Stimulated activated CD4-positive, alpha-beta T cell treated with anti-CD3 and anti-CD28 coated beads, Interleukin-4, amount 100 ng/mL, for 24 hours (primary cell): ENCODE measurements around the gene SRXN1.
"Not testable (repeated sequence)": the region's sequence is repeated elsewhere in the genome, so short reads cannot be mapped to it uniquely, and the experiment has no call there.

ENCODE experiments used
- DNase-seq: peaks from one replicate; pipeline ENCODE4 v3.0.0-alpha.2; 2020

SRXN1 gene

DNA sequence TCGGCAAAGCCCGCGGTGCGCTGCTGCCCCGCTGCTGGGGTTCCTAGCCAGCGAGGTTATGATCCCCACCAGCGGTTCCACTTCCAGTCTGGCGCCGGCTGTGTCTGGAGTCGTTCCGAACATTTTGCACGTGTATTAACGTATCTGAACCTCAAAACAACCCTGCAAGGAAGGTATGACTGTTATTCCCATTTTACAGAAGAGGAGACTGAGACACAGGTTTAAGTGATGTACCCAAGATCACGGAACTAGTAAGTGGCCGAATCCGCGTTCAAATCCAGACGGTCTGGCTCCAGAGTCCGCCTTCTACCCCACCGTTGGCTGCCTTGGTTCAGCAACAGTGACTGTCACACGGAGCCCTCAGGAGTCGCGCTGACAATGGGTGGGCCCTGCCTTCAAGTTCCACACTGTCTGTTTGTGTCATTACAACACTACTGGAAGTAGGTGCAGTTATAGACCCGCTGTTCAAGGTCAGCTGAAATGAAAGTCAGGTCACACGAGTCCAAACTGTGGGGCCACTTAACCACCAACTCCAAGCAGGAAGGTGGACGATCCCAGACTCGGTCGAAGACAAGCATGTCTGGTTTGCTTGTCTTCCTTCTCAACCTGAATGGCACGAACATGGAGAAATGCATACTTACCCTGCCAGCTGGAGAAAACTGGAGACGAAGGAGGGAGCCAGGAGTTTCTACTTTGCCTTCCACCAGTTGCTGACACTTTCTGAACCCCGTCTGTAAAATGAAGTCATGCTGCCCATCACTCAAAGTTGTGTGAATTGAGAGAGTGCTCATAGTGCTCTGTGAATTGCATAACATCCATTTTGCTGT is 803 bp upstream of the SRXN1 start:
- no peak for DNase-seq

DNA sequence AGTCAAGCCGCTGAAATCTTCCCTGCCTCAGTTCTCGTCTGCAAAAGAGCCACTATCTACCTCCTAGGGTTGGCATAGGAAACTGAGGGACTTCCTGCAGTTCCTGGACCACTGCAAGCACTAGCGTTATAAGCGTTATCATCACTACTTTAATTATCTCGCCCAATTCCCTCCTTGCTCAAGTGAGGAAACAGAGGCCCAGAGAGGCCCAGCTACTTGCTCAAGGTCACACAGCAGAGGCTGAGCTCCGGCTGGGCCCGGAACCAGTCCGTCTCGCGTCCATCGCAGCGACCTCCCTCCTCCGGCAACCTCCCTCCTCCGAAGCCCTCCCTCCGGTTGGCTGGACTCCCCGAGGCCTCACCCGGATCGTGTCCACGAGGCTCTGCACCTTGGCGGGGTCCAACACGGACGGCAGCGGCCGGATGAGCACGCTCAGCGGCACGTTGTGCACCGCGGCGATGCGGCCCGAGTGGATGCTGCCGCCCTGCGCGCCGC is 338 bp downstream of the SRXN1 start:
- DNase-seq = no peak

DNA sequence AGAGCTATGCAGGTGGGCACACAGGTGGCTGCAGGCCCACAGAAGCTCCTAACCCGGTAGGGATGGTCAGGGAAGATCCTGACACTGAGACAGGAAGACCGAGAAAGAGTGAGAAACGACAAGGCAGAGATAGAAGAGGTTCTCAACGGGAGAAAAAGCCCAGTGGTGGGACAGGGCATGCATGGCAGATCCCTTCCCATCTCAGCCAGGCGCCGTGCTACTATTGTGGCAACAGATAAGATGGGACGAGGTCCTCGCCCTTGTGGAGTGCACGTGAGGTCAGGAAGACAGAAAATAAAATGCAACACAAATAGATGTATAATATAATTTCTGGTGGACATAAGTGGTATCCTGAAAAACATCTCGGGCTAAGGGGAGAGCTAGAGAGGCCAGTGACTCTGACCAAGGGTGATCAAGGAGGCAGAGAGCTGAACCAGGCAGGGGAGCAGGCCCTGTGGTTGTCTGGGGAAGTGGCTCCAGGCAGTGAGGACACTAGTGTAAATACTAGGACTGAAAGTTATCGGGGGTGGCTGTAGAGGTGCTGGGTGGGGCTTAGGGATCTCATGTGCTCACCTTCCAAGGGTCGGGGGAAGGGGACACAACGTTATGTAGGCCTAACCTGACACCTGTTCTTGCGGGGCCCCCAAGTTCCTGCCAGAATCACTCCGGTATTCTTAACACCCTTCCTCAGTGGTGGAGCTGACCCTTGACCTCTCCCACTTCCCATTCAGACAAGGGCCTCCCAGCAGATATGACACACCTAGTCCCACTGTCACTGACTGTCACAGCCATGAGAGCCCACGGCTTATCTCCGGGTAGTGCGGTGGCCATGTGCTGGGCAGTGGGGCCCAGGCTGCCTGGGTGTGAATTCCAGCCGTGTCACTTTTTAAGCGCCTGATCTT is 1.0 kb downstream of the SRXN1 start:
- DNase-seq = no peak

DNA sequence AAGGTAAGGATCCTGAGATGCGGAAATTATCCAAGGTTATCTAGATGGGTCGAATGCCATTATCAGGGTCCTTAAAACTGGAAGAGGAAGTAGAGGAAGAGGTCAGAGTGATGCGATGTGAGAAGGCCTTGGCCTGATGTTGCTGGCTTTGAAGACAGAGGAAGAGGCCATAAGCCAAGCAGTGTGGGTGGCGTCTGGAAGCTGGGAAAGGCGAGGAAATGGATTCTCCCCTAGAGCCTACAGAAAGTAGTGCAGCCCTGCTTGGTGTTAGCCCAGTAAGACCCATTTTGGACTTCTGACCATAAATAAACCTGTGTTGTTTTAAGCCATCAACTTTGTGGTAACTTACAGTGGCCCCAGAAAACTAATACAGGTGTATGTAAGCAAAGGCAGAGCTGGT is 2.0 kb downstream of the SRXN1 start:
- no peak for DNase-seq

DNA sequence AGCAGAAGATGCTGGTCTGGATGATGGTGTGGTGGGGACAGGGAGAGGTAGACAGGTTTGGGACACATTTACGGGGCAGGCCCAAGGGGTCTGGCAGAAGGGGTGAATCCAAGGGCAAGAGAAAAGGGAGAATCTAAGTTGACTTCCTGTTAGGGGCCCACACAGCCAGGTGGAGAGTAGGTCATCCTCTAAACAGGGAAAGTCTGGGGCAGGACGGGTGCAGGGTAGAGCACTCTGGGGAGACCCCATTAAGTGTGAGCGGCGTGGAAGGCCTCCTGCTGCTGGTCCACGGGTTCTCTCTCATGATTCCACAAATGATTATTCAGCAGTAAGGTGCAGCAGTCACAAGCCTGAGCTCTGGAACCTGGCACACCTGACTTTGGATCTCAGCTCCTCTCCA is 2.7 kb downstream of the SRXN1 start:
- DNase-seq = no peak

DNA sequence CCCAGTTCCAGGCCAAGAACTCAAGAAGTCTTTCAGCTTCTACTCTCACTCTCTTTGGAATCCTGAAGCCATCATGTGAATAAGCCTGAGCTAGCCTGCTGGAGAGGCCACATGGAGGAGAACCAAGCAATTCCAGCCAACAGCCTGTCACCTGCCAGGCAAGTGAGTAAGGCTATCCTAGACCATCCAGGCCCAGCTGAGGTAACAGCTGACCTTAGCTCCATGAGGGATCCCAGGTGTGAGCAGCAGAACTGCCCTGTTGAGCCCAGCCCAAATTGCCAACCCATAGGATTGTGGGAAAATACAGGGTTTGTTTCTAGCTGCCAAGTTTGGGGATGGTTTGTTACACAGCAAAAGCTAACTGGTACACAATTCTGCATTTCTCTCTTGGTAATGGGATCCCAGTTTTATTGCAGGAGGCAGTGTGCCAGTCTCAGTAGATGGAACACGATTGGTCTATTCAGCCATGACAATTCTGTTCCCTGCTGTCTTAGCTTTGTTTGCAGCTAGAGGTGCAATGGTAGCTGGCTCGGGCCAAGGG is 5.5 kb downstream of the SRXN1 start:
- DNase-seq = no peak

DNA sequence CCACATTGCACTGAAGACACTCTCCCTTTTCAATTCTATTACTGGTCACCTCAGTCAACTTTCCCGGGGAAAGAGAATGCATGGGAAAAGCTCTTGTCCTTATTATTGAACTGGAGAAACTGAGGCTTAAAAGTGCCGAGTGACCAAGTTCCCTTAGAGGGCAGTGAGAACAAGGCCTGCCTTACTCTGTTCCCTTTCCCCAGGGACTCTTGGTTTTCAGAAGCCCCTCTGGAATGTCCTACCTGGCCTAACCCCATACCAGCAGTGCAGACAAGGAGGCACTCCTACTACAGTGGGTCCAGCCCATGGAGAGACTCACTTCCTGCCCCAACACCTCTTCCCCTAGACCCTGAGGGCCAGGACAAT is 6.1 kb downstream of the SRXN1 start:
- no peak for DNase-seq

DNA sequence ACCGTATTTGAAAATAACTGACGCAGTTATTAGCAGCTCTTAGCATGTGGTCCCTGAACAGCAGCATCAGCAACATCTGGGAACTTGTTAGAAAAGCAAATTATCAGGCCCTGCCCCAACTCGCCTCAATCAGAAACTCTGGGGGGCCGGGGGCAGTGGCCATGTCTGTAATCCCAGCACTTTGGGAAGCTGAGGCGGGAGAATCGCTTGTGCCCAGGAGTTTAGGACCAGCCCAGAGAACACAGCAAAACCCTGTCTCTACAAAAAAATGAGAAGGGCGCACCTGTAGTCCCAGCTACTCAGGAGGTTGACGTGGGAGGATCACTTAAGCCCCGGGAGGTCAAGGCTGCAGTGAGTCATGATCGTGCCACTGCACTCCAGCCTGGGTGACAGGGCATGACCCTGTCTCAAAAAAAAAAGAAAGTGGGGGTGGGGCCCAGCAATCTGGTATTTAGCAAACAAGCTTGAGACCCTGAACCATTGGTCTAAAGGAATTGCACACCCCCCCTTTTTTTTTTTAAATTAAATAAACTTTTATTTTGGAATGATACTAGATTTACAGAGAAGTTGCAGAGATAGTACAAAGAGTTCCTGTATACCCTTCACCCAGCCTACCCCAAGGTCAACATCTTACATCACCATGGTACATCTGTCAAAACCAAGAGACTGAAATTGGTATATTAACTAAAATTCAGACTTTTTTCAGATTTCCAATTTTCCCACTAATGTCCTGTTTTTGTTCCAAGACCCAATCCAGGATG is 6.7 kb downstream of the SRXN1 start:
- no peak for DNase-seq

DNA sequence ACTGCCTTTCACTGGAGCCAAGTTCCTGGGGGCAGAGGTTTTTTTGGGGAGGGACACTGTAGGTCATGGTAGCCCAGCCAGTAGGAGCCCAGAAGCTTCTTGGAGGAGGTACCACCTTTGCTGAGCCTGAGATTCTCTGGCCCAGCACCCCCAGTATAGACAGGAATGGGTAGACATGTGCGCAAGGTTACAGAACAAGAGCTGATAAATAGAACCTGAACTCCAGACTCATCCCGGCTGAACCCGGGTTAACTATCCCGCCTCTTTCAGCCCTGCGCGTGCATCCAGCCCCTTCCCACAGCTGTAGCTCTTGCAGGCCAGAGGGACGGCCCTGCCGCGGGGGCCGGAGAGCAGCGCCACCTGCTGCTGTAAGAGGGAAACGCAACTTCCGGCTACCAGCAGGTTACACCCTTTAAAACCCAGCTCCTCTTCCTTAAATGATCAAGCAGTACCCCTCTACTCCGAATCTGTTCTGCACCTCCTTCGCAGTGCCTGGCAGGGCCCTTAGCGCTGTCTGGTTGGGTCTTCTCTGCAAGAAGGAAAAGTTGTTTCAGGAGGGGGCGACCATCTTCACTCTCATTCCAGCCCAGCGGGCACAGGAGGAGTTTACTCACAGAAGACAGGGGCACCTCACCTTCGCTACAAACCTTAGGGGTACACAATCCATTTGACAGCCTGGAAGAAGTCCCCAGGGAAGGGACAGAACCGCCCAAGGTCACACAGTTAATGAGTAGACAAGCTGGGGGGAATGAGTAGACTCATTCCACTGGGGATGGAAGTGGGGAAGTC is 7.5 kb downstream of the SRXN1 start:
- DNase-seq = peak; percentile 68

DNA sequence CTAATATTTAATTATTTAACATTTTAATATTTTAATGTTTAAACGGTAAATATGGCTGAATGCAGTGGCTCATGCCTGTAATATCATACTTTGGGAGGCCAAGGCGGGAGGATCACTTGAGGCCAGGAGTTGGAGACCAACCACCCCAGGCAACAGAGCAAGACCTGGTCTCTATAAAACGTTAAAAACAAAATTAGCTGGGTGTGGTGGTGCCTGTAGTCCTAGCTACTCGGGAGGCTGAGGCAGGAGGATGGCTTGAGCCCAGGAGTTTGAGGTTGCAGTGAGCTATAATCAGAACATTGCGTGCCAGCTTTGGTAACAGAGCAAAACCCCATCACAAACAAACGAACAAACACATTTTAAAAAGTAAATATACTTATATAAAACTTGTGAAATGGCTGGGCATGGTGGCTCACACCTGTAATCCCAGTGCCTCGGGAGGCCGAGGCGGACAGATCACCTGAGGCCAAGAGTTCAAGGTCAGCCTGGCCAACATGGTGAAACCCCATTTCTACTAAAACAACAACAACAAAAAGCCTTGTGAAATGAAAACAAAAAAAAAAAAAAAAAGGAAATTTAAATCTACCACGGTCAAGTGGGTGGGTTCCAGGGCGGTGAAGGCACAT is 8.2 kb downstream of the SRXN1 start:
- DNase-seq = no peak

DNA sequence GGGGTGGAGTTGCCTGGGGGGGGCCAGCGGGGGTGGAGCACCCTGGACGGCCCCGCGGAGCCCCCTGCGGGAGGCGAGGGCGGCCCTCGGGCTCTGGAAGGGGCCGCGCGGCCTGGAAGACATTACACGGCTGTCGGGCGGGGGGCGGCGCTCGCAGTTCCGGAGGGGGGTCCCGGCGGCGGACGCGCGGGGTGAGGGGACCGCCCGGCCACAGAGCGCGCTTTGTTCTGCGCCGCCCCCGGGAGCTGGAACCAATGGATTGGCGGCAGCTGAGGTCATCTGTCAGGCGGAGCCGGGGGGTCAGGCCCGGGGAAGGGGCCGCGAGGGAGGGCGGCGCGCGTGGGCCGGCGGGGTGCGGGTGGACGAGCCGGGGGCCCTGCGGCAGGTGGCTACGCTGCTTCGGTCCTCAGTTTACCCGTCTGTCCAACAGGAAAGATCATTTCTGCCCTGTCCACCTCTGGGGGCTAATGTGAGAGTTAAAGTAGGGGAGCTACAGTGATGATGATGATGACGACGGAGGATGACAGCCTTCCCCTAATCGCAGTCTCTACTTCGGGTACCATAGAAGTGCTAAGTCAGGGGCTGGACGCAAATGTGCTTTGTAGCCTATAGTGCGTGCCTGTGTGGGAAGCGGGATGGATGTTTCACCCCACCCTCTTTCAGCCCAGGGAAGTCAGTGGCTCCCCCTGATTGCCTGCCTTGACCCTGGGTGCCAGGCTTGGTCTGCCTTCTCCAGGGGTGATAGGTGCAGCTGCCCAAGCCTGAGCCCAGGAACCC is 10.4 kb downstream of the SRXN1 start:
- no peak for DNase-seq

DNA sequence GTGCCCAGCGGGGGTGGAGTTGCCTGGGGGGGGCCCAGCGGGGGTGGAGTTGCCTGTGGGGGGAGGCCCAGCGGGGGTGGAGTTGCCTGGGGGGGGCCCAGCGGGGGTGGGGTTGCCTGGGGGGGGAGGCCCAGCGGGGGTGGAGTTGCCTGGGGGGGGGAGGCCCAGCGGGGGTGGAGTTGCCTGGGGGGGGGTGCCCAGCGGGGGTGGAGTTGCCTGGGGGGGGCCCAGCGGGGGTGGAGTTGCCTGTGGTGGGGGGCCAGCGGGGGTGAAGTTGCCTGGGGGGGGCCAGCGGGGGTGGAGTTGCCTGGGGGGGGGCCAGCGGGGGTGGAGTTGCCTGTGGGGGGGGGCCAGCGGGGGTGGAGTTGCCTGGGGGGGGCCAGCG is 11.0 kb downstream of the SRXN1 start:
- not testable (repeated sequence) for DNase-seq

DNA sequence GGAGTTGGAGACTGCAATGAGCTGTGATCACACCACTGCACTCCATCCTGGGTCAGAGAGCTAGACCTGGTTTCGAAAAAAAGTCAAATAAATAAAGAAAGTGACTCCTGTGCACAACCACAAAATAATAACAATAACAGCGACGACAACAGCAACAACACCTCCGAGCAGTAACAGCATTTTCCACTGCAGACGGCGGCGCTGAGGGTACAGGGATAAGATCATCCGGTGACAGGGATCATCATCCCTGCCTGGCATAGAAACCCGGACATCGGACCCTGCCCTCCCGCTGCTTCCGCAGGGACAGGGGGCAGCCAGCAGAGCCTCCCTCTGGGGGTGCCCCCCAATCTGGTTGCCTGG is 11.5 kb downstream of the SRXN1 start:
- DNase-seq = no peak

DNA sequence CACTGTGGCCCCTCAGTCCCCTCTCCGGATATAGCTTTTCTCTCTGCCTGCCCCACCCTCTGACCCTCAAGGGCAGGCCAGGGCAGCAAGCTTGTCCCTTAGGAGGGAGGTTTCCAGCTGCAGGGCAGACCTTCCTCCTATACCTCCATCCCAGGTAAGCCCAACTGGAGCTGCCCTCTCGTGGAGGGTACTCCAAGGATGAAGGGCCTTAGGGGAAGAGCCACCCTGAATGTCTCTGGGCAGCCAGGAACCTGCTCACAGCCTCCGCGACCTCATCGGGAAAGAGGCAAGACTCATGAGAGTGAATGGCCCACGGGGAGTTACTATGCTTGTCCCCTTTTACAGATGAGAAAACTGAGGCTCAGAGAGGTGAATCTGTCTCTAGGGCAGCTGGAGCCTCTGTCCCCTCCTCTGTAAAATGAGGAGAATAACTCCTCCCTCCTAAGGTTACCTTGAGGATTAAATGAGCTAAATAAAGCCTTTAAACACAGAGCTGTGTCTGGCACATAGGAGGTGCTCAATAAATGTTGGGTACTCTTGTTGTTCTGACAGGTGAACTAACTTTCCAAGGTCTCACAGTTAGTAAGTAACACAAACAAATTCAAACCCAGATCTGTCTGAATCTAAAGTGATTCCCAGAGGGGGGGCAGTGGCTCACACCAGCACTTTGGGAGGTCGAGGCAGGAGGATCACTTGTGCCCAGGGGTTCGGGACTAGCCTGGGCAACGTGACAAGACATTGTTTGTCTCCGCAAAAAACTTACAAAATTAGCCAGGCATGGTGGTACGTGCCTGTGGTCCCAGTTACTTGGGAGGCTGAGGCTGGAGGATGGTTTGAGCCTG is 12.1 kb downstream of the SRXN1 start:
- DNase-seq = no peak

DNA sequence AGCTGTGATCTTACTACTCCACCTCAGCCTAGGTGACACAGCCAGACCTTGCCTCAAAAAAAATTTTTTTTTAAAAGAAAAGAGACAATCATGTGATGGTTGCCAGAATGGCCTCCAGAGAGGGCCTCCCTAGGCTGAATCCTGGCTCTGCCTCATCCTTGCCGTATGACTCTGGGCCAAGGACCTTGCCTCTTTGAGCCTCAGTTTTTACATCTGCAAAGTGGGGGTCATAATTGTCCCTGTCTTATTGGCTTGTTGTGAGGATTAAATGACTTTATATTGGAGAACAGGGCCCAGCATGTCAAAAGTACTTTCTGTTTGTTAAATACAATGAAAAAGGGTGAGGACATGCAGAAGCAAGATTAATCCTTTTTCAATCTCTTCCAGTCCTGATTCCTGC is 14.4 kb downstream of the SRXN1 start:
- DNase-seq = no peak

DNA sequence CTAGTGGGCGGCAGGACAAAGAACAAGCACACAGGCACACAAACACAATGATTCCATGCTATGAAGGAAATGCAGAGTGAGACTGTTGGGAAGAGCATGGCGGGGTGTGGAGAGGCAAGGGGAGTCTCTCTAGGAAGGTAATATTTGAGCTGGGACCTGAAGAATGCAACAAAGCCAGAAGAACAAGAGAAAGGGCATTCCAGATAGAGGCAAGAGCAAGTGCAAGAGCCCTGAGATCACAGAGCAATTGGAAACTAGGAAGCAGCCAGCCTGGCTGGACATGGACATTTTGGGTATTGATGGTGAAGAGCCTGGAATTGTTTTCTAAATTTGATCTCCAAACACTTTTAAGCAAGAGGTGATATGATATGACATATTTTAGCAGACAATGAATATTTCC is 15.4 kb downstream of the SRXN1 start:
- no peak for DNase-seq

DNA sequence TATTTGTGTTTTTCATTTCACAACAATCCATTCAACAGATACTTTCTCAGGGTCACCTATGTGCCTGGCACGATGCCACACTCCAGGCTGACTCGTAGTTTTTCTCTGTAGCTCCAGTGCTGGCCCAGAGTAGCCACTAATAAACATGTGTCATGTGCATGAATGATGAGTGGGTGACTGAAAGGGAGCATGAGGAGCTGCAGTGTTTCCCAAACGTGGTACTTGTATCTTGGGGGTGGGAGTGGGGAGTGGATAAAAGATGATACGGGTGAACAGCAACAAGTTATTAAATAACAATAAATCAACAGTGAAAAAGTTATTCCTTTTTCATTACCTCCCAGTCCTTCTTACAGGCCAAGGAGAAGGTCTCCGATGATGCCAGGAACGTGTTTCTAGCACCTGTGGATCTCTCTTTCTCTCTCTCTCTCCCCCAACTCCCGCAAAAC is 17.1 kb downstream of the SRXN1 start:
- no peak for DNase-seq

DNA sequence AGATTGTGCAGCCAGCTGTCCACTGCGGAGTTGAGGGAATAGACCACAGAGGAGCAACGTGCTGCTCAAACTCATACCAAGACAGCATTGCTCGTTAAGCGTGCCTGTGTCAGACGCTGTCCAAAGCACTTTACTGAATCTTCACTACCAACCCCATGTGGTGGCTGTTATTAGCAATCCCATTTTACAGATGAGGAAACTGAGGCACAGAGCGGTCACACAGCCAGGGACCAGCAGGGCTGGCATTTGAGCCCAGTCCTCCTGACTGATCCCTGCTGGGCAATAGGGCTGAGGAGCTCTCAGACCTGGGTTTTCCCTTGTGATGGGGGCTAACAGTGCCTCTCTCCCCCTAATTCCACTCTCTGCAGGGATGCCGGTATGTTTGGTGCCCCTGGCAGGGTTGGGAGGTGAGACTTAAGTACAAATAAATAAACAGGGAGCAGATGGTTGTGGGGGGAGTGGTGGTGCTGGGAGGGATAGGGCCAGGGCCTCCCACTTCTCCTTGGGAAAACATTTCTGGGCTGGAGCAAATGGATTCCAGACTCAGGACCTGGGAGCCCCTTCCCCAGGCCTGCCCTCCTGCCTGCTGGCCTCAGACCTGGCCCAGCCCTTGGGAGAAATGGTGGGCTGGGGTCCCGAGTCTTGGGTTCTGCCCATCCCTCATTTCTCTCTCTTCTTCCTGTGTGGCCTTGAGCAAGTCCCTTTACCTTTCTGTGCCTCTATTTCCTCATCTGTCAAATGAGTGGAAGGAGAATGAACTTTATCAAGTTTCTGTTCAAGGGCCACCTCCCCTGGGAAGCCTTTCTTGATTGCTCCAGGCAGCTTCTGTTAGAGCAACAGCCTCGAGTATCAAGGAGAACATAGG is 17.7 kb downstream of the SRXN1 start:
- DNase-seq = no peak
